GM23338 (cell line): Measurements from ENCODE around the gene FAM174C.

Source experiments
- CTCF ChIP-seq, 2 experiments: fragments of 200-600 bp in 1 of 2; sonication (generic) in 1 of 2; conservative IDR thresholded peaks; 2 replicates each; pipeline versions ENCODE4 v1.5.1 to v1.6.1; 2016 to 2017; ENCODE audit warnings: antibody characterized with exemption in 2 of 2, low read depth in 2 of 2, mild to moderate bottlenecking in 2 of 2, moderate library complexity in 1 of 2
- EZH2phosphoT487 ChIP-seq: fragments of 200-600 bp; sonication (generic); IDR thresholded peaks from one replicate; pipeline ENCODE4 v1.8.1; 2018; ENCODE audit warnings: antibody characterized with exemption; ENCODE audit not compliant: unreplicated experiment
- JUNB ChIP-seq: IDR thresholded peaks from one replicate; pipeline ENCODE4 v1.6.1; 2016; ENCODE audit warnings: antibody characterized with exemption; ENCODE audit not compliant: unreplicated experiment
- POLR2AphosphoS5 ChIP-seq: IDR thresholded peaks from 2 replicates; pipeline ENCODE4 v1.6.1; 2016; ENCODE audit warnings: antibody characterized with exemption, low read depth
- REST ChIP-seq: IDR thresholded peaks from one replicate; pipeline ENCODE4 v1.6.1; 2018; ENCODE audit warnings: antibody characterized with exemption; ENCODE audit not compliant: unreplicated experiment

GRCh38 chr19:1245494-1246264 lies 29.7 kb upstream of the FAM174C start:
- TF ChIP-seq CTCF (conservative IDR thresholded peaks at IDR 0.05; ENCODE audit: low read depth in 2 of 2) (no peak), EZH2phosphoT487 (no peak), POLR2AphosphoS5 (no peak), JUNB (no peak), REST (no peak)
